GM18505 (cell line): ENCODE data around the gene HOXA3.

Experiments used
- ATAC-seq: cut with Tn5 transposase; IDR thresholded peaks from one replicate; pipeline ENCODE4 v1.9.1; 2021; ENCODE audit not compliant: unreplicated experiment
- POLR2A ChIP-seq: IDR thresholded peaks from 4 replicates; pipeline ENCODE4 v1.6.1; 2011; ENCODE audit warnings: borderline replicate concordance; ENCODE audit not compliant: insufficient read depth, insufficient read length; ENCODE audit errors: extremely low read depth

Gene HOXA3

DNA sequence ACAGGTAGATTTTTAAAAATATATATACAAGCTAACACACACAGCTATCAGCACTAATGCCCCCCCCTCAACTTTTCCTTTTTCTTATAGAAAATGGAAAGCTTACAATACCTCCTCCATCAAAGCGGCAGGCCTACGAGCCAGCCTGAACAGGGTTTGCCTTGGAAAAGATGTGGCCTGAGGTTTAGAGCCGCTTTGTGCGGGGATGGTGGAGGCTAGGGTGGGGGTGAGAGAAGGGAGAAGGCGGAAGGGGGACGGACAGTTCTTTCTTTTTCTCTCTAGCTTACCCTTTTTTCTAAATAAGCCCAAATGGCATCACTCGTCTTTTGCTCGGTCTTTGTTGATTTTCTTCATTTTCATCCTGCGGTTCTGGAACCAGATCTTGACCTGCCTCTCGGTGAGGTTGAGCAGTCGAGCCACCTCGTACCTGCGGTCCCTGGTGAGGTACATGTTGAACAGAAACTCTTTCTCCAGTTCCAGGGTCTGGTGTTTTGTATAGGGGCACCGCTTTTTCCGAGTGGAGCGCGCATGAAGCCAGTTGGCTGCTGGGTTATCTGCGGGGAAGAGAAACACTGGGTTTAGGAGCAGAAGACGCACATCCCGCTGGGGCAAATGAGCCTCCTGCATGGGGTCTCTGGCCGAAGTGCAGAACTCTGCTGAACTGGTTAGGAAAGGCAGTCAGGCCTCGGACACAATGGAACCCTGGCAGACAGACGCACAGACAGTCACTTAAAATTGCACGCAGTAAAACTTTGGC lies 11.1 kb upstream of the HOXA3 start:
- no peak for TF ChIP-seq POLR2A

DNA sequence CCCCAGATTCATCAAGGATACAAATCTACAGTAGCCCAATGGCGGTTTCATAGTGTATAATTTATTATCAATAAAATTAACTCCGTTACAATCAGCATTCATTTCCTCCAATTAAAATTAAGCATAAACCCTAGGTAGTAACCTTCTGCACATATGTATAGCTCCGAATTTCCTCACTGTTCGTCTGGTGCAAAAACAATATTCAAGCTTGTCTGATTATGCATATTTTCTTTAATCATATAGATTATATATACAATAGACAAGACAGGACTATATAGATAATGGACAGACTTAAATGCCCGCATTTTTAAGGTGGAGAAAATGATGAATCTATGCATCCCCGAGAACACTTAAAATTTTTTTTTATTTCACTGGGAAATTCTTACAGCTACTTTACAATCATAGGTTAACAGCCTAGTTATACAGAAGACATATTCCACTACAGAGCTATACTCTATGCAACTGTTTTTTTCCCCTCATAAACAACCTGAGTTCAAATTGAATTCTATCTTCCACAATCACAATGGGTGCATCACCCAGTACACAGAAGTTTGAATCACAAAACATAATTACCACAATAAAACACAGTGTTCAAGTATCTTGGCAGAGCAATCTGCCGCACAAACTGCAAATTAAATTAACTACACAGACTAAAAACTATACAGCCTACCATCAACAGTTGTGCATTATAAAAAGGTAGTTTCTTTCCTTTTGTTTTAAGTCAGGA lies 10.3 kb upstream of the HOXA3 start:
- no peak for ATAC-seq
- no peak for TF ChIP-seq POLR2A

More for the DNA sequence above, 11.1 kb upstream of the HOXA3 start:
- ATAC-seq, result no peak

DNA sequence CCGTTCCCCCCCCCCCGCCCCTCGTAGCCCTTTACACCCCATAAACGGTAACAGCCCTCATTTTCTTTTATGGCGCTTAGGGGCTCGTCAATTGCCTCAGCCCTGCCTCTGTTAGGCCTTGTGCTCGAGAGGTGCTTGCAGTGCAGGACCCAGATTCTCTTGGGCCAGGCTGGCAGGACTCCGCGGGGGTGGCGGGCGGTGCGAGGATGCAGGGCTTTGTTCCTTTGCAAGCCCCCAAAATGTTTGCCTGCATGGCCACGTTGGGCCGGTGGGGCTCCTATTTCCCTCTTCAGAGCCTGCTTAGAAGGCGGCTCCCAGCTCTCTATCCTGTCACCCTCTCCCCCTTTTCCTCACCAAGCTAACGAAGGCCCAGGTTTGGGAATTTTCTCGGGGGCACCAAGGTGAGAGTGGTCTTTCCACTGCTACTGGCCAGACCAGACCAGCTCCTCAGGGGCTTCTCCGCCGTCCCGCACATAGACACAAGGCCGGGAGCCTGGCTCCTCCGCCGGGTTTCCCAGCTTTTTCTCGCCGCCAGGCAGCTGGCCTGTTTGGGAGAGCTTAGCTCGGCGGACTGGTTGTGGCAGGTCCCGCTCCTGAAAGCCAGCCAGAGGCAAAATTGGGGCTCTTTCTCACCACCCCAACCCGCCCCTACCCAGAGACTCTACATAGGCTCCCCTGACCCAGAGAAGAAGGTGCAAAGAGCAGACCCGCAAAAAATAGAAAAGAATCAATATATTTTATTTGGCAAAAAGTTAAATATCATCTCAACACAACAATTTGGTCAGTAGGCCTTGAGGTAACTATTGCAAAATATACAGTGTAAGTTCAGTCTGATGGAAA lies 9.6 kb upstream of the HOXA3 start:
- TF ChIP-seq POLR2A, result no peak
- no peak for ATAC-seq

DNA sequence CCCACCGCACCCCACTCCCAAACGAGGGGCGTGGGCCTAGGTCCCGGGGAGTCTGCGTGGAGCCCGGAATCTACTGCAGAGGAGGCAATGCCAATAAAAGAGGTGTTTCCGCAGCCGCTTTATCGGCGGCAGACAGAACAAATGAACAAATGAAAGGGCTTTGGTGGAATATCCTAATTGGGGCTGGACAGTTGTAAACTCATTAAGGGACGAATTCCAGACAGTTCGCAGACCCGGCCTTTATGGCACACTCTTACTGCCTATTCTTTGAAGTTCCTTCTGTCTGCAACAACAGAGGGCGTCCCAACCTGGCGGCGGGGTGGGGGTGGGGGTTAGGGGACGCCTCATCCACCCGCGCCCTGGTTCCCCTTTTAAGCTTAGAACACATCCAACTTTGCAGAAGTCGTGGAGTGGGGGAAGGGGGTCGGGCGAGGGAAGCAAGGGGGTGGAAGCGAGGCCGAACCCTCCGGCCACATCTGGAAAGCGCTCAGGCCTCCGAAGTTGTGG lies 8.9 kb upstream of the HOXA3 start:
- ATAC-seq, result no peak
- no peak for TF ChIP-seq POLR2A

DNA sequence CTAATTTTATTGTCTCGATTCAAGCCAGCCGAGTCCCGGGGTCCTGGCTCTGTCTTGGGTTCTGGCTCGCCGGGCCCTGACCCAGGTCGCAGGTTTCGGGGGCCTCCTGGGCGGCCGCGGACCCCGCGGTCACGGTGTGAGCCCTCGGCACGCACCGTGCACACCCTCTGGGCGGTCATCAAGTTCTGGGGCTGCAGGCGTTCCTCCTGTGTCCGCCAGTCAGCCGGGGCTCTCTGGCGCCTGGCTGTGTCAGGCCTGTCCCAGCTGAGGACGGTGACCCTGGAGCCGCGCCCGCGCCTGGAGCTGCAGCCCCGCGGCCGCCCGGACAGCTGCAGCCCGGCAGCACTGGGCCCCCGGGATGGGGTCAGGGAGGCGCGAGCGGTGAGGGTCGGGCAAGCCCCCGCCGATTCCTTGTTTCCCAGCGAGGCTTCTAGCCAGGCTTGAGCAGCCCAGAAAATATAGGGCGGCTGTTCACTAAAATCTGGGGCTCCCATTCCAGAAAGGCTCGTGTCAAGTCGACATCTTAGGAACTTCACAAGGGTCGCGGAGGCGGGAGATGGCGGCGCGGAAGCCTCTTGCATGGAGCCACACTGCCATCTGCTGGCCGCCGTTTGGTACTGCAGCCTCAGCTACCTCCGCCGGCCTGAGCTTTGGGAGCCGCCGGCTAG lies 8.3 kb upstream of the HOXA3 start:
- ATAC-seq, result peak; percentile 44
- TF ChIP-seq POLR2A, result no peak

DNA sequence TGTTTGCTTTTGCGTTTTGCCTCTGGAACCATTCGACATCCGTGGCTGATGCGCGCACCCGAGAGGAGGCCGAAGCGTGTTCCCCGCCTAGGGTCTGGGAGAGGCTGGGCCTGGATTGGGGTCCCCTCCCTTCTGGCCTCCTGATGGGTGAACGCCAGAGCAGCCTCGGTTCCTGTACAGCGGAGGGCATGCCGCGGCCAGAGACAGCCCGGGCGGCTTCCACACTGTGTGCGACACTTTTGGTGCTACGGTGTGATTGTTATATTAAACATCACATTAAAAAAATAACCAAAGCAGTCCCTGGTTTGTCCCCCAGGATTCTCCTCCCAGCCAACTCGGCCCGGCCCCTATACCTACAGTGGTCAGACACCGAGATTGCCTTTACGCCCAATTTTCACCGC lies 7.8 kb upstream of the HOXA3 start:
- ATAC-seq, result no peak
- TF ChIP-seq POLR2A, result no peak

DNA sequence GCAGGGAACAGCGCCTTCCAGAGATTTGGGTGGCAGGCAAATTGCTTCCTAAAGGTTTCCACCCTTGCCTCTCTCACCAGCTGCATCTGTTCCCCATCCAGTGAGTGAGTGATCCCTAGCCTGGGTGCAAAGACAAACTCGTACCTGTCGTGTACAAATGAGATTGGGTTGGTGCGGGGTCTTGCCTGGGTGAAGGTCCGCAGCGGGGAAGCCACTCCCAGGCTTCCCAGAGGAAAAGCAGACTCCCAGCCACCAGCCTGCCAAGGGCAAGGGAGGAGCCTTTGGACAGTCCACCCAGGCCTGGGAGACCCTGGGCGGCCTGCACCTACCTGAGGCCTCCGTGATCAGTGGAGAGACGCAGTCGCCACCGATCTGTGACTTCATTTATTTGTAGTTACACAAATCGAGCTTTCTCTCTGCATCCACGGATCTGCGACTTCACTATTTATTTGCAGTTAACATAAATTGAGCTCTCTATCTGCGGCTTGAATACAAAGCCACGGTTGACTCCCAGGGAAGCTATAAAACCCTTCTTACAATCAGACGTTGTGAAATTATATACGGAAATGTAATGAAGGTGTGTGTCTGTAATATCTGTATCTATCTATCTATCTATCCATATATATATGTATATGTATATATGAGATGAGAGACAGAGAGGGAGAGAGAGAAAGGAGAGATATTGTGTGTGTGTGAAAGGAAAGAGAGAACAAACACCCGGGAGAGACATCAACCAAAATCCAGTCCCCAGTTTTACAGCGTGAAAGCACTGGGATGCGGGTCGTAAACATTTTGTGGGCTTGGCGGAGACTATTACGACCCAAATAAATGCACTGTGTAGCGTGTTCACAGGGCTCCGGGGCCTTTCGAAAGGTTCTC lies 7.1 kb upstream of the HOXA3 start:
- TF ChIP-seq POLR2A, result no peak
- no peak for ATAC-seq

DNA sequence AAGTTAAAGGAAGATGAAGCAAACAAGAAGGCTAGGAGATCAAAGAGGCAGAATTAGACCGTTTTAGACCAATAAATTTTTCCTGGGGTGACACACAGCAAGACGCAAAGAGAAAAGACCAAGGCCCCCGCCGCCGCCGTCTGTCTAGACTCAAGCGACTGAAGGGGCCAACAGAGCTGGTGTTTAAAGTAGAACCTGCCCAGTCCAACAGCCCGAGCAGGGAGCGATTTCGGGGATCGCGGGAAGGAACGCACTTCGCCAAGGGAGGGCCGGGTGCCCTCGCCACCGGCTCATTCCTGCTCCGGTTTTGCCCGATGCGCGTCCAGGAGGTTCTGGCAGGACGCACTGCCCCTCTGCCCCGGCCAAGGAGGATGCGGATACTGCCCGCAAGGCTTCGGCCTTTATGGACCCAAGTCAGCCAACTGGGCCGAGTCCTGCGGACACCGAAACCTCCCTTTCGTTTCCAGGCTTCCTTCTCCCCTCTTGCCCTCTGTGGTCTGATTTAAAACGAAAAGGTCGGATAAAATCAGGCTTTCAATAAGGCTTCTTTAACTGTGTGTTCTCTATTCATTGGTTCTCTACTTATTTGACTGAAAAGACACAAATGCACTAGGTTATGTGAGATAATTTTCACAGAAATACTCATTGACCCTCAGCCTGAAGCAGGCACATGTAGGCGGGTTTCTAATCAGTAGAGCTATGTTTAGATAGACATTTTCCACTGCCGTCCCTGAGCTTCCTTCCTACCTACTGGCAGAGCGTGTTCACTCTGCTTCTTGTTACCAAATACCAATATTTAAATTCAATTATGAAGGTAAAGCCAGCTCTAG lies 6.3 kb upstream of the HOXA3 start:
- ATAC-seq, result no peak
- TF ChIP-seq POLR2A, result no peak

DNA sequence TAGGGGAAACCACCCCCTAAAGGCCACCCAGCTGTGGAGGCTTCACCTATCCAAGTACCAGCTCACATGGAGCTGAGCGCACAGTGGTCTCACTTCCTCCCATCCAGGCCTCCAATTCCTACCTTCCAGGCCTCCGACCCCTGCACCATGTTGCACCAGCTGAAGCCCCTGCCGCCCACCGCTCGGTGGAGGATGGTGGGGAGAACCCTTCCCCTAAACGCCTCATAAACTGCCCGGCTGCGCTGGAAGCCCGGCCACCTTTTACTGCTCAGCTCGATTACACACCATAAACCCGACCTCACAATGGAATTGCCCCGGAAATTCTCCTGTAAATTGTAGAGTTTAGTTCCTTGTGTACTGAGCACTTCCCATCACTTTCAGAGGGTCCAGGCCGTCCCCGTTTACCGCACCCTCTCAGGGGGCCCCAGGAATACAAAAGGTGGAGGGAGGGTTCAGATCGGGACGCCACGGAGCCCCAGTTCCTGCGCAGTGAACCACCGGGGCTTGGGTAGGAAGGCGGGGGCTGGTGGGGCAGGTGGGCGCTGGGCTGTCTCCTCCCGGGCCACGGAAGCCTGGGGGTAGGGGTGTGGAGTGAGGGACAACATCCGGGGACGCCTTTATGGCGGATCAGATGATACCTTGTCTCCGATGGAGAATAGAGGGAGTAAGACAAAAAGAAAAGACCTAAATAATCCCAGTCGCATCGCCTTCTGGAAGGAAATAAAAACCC lies 5.5 kb upstream of the HOXA3 start:
- ATAC-seq, result no peak
- no peak for TF ChIP-seq POLR2A

DNA sequence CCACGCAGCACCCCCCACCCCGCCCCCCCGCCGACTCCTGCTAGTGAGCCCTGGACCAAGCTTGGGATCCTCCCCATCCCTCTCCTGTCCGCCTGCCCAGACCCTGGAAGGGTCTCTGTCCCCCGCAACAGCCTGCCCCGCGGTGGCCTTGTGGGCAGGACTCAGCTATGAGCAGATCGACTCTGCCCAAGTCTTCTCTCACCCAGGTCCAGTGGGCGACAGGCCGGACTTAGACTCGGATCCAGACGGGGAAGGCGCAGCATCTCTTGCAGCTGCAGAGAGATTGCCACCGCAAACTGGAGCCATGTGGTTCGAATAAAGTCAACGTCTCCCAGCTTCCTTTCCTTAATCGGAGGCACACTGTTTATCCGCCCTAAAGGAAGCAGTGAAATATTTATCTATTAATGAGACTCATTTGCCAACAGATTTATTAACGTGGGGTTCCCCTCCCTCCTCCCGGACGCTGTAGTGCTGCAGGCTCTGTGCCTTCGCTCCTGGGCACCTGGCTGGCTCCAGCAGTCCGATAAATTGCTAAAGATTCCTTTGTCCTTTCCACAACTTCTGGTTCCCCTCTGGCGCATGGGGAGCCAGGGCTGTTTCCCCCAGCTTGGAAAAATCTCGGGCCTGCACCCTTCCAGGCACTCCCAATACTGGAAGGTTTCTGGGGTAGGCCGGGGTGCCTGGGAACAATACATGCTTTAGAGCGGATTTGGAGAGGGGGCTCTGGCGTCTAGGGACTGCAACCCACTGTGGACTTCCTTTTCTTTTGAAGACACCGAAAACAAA lies 4.7 kb upstream of the HOXA3 start:
- no peak for ATAC-seq
- no peak for TF ChIP-seq POLR2A
